Superior temporal gyrus (tissue), 1 donor: ENCODE measurements around the gene MYO7A.

ENCODE experiments used
- DNase-seq: peaks from one replicate; pipeline ENCODE4 v3.0.0-alpha.2; 2016; ENCODE audit errors: extremely low spot score

The MYO7A gene

GRCh38 chr11:77200351-77201268 lies 72.6 kb downstream of the MYO7A start:
- DNase-seq, result no peak

- no peak for DNase-seq
These were observed 73.3 kb downstream of the MYO7A start for GRCh38 chr11:77201370-77201769.

GRCh38 chr11:77201991-77202841 lies 74.2 kb downstream of the MYO7A start:
- no peak for DNase-seq

GRCh38 chr11:77202941-77203900 lies 75.2 kb downstream of the MYO7A start:
- DNase-seq, result no peak

- DNase-seq, result no peak
These were observed 76.1 kb downstream of the MYO7A start for GRCh38 chr11:77203901-77204753.

- no peak for DNase-seq
These were observed 76.9 kb downstream of the MYO7A start for GRCh38 chr11:77204754-77205466.

GRCh38 chr11:77205467-77206263 lies 77.6 kb downstream of the MYO7A start:
- no peak for DNase-seq

- no peak for DNase-seq
These were observed 78.4 kb downstream of the MYO7A start for GRCh38 chr11:77206264-77207018.

GRCh38 chr11:77207019-77207485 lies 79.0 kb downstream of the MYO7A start:
- no peak for DNase-seq

- no peak for DNase-seq
These were observed 79.7 kb downstream of the MYO7A start for GRCh38 chr11:77207618-77208313.

- DNase-seq, result no peak
These were observed 80.5 kb downstream of the MYO7A start for GRCh38 chr11:77208535-77208934.

- no peak for DNase-seq
These were observed 81.6 kb downstream of the MYO7A start for GRCh38 chr11:77209663-77210062.

GRCh38 chr11:77211040-77211451 lies 83.0 kb downstream of the MYO7A start:
- DNase-seq, result no peak

GRCh38 chr11:77211594-77212251 lies 83.7 kb downstream of the MYO7A start:
- DNase-seq, result no peak

GRCh38 chr11:77212314-77213007 lies 84.4 kb downstream of the MYO7A start:
- DNase-seq, result no peak

- DNase-seq, result no peak
These were observed 85.1 kb downstream of the MYO7A start for GRCh38 chr11:77213029-77213579.
